Activated gamma-delta T cell treated with Interleukin-2 at 50 U/mL for 16 hours (primary cell): ENCODE measurements around the gene SLC1A7.

Source experiments
- DNase-seq: peaks from one replicate; pipeline ENCODE4 v3.0.0-alpha.2; 2020

The SLC1A7 gene

DNA sequence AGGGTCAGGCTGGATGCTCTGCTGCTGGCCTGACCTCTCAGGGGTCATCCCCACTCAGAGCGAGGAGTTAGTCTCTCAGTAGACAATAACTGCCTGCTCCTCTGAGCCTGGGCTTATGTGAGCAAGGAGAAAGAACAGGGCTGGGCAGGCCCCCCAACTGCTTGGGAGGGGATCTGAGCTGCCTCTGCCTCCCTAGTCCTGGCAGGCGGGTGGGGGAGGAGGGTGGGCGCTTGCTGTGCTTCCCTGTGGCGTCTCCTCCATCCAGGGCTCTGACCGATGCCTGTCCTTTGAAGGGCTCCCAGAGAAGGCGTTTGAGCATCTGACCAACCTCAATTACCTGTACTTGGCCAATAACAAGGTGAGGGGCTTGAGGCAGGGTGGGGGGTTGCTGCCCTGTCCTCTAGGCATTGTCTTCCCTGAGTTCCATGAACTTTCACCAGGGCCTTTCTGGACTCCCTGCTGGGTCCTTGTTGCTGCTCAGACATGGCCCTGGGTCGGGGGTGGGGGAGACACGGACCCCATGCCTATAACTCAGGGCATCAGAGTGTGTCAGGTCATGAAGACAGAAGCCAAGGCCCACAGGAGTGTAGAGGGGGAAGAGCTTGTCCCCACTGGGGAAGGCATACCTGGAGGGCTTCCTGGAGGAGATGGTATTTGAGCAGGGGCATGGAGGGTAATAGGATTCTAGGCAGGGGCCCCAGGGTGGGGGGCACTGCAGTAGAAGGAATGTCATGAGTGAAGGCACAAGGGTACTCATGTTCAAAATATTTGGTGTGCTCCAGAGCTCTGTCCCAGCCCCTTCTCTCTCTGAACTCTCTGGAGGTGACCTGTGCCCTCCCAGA is 67.9 kb downstream of the SLC1A7 start:
- no peak for DNase-seq

DNA sequence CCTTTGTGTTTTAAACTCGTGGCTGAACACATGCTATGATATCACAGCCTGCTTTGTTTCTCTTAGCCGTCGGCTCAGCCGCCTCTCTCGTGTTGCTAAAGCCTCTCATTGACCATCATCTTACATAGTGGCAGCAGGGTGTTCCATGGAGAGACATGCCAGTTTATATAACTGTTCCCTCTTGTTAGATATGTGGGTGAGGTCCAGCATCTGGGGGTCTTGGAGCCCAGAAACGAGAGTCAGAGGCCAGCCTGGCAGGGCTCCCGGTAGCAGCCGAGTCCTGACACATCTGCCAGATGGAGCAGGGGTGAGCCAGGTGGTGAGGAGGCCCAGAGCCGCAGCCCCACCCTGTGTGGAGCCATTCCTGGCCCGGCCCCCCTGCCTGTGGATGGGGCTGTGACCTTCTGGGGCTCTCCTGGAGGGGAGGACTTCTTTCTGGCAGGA is 68.5 kb downstream of the SLC1A7 start:
- DNase-seq: no peak

DNA sequence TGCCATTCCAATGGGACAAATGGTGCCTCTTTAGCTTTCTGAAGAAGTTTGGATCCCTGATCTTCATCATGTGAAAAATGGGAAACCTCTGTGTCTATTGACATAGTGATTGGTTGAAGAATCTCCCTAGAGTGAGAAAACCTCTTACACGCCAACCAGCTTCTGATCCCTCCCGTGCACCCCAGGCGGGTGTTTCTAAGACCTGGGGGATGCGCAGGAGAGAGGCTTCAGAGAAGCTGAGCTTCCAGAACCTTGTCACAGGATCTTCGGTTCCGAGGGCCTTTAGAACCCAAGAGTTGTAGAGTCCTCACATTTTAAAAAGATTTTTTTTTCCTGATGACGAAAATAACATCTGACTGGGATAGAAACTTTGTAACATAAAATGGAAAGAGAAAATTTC is 69.2 kb downstream of the SLC1A7 start:
- no peak for DNase-seq

DNA sequence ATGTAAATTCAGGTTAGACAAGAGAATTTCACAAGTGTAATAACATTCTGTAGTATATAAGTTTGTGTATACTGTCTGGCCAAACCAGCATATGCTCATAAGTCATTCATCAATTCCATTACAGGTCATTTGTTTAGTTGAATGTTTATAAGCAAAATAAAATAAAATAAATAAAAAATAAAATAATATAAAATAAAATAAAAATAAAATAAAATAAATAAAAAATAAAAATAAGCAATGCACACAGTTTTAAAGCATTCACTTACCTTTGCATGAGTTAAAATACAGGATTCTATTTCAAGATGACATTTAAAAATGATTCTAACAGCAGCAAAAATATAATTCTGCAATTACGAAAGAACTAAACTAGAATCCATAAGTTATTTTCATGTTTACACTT is 70.5 kb downstream of the SLC1A7 start:
- no peak for DNase-seq

DNA sequence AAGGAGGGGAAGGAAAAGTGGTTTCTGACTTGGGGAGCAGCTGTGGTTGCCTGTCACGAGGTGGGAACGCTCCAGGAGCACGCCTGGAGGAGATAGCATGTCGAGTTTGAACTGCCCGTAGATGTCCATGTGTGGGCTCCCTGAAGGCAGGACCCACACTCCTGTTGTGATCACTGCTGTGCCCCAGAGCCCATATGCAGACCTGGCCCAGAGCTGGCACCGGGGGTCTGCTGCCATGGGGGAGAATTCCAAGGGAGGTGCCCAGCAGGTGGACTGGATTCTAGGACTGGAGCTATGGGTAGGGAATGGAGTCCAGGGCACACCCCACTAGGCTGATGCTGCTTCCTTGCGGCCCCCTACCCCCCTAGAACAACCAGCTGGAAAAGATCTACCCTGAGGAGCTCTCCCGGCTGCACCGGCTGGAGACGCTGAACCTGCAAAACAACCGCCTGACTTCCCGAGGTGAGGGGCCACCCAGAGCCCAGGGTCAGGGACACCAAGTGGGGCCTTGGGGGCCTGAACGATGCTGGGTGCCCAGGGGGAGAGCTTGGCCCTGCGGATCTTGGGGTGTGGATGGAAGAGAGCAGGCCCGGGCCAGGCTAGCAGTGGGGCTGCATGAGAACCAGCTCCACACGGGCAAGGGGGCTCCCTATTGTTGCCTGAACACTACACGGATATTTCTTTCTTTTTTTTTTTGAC is 71.1 kb downstream of the SLC1A7 start:
- no peak for DNase-seq

DNA sequence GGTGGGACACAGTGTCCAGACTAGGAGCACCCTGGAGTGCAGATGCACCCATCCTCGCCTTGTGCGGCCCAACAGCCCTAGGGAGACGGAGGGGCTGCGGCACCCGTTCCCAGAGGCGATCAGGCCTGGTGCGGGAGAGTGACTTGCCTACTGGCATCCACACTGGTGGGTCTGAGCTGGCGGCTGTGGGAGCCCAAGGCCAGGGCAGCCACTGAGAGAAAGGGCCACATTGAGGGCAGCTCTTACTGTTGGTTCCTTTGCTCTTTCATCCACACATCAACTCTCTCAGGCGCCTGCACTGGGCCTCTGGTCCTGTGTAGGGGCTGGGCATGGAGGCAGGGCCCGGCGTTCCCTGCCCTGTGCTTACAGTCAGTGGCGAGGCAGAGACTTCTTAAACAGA is 71.8 kb downstream of the SLC1A7 start:
- DNase-seq: no peak

DNA sequence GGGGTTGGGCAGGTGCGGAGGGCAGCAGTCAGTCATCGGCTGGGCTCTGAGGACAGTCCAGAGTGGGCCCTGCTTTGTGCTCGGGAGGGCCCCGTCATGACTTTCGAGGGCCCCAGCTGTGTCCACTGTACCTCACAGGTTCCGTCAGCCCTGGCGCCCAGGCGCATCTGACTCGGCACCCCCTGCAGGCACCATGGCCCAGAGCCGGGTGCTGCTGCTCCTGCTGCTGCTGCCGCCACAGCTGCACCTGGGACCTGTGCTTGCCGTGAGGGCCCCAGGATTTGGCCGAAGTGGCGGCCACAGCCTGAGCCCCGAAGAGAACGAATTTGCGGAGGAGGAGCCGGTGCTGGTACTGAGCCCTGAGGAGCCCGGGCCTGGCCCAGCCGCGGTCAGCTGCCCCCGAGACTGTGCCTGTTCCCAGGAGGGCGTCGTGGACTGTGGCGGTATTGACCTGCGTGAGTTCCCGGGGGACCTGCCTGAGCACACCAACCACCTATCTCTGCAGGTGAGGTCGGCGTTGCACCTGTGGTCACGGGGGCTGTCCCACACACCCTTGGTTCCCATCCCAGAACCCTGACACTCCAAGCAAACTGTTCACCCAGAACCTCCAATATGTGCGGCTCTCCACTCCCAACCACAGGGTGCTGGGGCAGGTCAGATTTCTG is 72.6 kb downstream of the SLC1A7 start:
- DNase-seq: no peak

DNA sequence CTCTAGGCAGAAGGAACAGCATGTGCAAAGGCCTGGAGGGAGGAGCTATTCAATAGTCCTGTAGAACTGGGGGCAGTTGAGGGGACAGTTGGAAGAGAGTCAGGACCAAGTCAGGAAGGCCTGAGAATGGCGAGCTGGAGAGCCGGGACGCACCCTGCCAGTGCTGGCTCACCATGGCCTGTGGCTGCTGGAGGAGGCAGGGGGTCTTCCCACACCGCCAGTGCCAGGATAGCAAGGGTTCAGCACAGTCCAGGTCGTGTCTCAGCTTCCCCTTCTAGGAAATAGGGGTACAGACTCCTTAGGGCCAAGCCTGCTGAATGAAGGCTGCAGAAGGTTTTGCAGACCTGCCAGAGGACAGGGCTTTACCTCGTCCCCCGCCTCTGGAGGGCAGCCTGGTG is 73.2 kb downstream of the SLC1A7 start:
- no peak for DNase-seq

DNA sequence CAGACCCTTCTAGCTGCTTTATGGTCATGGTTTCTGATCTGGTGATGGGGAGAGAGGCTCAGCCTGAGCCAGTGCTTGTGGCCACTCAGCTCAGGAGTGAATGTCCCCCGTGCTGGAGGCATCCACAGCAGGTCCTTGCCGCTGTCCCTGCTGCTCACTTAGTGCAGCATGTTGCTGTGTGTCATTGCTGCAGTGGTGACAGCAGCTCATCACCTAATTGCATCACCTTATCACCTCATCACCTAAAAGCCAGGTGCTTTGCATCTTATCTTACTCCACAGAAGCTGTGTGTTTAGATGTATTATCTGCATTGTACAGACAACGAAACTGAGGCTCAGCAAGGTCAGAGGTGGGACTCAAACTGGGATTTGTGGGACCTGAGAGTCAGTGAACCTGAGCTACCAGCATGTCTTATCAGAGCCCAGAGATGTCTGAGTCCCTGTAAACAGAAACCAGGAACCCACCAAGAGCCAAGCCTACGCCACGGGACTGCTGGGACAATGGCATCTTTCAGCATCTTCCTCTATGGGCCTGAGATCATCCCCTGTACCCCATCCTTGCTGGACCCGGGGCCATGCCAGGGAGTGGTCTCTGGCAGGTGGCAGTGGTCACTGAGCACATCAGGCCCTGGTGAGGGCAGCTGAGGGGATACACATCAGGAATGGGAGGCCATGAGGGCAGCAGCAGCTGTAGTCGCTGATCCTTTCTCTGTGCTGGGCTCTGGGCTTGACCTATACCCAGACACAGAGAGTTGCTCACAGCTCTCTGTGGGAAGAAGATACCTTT is 73.9 kb downstream of the SLC1A7 start:
- no peak for DNase-seq

DNA sequence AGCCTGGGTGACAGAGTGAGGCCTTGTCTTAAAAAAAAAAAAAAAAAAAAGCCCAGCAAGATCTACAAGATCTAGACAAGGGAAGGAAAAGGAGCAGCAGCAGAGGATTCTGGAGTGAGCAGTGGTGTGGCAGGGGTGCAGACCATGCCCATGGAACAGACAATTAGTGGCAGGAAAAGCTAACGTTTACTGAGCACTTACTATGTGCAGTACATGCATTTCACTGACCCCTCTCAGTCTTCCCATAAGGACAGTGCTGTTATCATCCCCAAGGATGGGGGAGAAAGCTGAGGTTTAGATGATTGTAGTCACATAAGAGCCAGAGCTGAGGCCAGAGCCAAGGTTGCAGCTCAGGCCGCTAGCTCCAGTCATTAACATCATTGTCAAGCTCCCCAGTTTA is 74.6 kb downstream of the SLC1A7 start:
- no peak for DNase-seq

DNA sequence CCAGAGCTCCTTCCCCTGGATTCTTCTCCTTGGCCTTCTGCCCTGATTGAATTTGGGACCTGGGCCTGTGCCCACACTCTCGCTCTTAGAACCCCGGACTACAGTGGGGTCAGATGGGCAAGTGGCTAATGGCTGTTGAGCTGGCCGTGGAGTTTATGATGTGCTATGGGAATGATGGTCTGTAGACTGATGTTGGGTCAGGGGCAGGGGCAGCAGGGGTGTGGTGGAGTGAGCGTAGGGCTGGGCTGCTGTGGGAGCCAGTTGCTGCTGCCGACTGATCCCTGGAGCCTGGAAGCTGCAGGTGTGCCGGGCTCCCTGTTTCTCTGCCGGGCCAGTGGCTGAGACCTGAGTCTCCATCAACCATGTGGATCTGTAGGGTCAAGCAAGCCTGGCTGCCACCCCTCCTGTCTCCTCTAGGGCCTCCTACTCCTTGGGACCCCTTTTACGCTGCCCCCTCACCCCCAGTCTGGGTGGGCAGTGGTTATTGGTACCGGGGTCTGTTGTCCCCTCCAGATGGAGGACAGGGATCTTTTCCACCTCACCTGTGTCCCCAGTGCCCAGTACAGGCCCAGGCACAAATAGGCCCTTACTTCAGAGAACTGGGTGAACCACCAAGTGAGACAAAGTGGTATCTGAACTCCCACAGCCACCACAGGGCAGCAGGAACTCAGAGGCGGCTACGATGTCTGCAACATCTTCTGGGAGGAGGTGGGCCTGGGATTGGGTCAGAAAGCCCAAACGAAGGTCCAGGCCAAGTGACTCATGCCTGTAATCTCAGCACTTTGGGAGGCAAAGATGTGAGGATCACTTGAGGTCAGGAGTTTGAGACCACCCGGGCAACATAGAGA is 75.3 kb downstream of the SLC1A7 start:
- DNase-seq: no peak

DNA sequence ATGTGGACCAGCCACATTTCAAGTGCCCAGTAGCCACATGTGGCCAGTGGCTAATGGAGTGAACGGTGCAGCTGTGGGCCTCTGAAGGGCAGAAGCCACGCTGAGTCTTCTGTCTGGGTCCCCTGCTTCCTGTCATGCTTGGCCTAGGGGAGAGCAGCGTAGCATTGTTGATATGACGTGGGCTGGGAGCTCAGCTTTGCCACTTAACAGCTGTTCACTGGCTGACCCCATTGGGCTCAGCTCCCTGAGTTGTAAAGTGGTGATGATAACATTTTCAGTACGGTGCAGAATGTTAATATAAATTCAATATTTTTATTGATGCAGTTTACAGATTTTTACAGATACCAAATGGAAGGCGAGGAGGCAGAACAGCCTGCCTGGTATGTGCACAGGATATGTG is 76.0 kb downstream of the SLC1A7 start:
- no peak for DNase-seq

DNA sequence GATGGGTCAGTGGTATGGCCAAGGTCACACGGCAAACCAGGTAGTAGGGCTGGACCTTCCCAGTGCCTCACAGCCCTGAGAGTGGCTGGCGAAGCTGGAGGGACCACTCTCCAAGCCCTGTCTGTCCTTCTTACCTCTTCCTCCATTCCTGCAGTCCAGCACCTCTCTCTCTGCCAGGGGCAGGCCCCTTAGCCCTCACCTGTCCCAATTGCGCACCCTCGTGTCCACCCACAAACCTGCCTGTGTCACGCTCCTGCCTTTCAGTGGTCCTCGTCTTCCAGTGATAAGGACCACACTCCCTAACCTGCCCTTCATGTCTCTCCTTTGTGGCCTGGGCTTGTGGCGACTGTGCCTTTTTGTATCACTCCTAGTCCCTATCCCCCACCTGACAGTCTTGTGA is 77.0 kb downstream of the SLC1A7 start:
- DNase-seq: no peak

DNA sequence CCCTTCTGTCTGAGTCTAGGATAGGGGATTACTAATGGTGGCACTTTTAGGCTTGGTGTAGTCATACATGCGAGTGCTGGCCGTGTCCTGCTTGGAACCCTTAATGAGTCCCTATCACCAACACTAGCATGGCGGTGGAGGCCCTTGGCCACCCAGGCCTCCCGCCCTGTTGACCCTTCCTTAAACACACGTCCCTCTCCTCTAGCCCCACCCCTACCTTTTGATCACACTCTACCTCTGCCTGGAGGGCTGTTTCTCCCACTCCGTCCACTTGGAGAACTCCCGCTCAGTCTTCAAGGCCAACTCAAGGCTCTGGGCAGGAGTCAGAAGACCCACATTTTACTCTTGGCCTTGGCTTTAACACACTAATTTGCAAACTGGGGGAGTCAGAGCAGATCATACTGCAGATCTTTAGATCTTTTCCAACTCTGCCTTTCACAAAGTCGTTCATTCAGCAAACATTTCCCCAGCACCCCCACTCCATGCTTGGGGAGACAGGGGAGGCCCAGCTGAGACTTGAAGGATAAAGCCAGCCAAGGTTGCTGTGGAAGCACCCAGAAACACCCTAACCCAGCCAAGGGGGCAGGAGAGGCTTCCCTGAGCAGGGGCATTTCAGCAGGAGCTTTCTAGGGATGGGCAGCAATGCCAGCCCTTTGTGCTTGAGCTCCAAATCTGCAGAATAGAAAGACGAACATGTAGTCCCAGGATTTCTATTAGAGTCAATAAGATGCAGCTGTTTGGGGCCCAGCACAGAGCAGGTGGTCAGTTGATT is 78.5 kb downstream of the SLC1A7 start:
- no peak for DNase-seq

DNA sequence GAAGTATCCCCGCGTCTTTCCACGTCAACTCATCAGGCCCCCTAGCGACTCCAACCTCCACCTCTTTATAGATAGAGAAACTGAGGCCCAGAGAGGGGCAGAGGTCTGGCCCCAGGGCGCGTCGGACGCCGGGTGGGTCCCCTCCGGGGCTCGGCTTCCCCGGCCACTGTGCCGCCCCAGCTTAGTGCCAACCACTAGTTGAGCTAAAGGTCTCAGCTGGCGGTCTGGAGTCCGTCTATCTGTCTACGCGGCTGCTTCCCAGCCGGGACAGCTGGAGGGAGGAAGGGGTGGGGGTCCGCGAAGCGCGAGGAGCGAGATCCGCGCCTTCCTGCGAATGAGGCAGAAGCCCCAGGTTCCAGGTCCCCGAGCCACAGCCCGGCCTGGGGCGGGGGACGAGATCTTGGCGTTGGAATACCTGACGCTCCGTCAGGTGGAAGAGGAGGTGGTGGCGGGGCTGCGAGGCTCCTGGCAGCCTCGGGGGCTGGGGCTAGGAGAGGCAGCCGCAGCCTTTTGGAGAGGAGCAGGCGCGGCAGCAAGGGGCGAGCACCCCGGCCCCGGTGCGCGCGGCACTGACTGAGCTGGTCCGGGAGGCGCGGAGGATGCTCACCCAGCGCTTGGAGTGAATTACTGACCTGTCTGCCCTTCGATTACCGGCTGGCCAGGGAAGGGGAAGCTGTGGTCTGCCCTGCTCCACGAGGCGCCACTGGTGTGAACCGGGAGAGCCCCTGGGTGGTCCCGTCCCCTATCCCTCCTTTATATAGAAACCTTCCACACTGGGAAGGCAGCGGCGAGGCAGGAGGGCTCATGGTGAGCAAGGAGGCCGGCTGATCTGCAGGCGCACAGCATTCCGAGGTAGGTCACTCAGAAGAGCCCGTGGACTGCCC is 79.5 kb downstream of the SLC1A7 start:
- DNase-seq: no peak

DNA sequence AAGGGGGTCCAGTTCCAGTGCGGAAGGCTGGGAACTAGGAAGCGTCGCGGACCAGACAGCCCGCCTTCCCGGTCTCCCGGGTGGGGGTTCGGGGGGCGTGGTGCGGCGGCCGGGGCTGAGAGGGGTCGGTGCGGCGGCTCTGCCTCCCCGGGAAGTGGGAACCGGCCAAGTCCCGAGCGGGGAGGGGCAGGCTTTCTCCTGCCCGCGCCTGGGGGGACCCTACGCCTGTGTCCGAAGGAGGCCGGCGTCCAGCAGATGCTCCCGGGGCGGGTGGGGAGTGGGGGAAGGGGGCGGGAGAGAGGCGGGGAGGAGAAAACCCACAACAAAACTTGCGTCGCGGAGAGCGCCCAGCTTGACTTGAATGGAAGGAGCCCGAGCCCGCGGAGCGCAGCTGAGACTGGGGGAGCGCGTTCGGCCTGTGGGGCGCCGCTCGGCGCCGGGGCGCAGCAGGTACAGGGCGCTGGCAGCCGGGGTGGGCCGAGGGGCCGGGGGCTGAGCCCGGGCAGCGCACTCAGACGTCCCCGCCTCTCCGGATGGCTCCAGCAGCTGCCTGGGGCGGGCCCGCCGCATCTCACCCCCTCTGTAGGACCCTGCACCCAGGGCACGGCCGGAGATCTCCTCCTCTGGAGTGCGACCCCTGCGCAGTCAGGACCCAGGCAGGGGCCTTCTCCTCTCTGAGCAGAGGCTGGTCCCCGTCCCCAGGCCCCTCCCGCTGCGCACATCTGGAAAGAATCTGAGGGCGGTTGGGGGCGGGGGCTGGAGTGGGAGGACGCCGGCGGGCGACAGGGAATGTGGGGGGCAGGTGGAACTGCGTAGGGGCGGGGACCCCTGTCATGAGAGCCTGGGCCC is 80.4 kb downstream of the SLC1A7 start, which contains the start of gene PODN:
PODN (plus strand) TSS at position 355 of the 849 bp plus-strand sequence. CDS start 7,643 bp downstream, outside the sequence.
- no peak for DNase-seq

DNA sequence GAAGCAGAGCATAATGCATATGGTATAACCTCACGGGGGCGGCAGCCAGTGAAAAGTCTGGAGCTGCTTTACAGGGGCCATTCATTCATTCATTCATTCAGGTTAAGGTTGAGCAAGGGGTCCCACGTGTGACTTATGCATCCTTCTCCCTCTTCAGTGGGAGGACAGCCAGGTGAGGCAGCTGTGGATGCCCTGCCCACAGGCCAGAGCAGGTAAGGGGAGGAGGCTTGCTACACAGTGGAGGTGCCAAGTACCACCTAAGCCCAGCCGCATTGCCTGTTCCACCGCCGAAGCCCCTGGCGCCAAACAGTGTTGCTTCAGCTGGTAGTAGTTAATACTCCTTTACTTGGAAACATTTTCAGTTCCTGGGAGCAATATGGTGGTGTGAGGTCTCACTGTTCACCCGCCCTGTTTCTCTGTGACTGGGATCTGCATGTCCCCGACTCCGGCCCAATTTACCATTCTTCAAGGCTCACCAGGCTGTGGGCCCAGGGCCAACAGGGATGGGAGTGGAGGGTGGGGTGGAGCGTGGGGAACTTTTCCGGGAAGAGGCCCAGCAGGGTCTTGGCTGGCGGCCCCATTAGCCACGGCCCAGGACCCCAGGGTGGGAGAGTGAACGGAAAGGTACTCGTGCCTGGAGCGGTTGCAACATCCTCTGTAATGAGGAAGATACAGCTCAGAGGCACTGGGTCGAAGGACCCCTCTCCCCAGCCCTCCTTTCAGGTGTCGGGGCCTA is 81.1 kb downstream of the SLC1A7 start:
- no peak for DNase-seq

DNA sequence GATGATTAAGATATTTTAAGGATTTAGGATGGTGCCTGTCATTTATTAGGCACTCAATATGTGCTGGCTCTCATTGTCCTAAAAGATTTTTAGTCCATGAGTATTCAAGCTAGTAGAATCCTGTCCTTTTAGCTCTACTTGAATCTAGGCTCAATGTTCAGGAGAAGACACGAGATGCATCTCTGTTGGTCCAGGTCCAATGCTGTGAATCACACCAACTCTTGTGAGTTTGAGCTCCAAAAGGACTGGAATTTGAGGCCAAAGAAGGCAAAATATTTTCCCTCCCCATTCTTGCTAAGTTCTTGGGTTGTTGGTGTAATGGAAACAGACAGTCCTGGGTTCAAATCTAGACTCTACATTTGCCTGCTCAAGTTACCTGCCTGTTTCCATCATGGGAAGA is 81.9 kb downstream of the SLC1A7 start:
- no peak for DNase-seq
